MM.1S (cell line): ENCODE measurements around the gene RNPEP.

Experiments
- EZH2 ChIP-seq: fragments of 300-600 bp; sonication (generic); optimal IDR thresholded peaks from 2 replicates; pipeline ENCODE3; 2017; ENCODE audit warnings: low read depth, mild to moderate bottlenecking, antibody characterized with exemption, low read length, mixed read lengths
- EZH2phosphoT487 ChIP-seq: fragments of 300-600 bp; sonication (generic); IDR thresholded peaks from 2 replicates; pipeline ENCODE4 v1.6.1; 2018; ENCODE audit warnings: antibody characterized with exemption, low read length
- TF ChIP-seq, protein P1 (sequence below): fragments of 300-600 bp; sonication (generic); IDR thresholded peaks from 2 replicates; pipeline ENCODE4 v1.5.1; 2016; ENCODE audit warnings: antibody characterized with exemption, low read length, mixed read lengths

- TF ChIP-seq EZH2 (no peak), EZH2phosphoT487 (no peak)
- TF ChIP-seq, protein P1, sequence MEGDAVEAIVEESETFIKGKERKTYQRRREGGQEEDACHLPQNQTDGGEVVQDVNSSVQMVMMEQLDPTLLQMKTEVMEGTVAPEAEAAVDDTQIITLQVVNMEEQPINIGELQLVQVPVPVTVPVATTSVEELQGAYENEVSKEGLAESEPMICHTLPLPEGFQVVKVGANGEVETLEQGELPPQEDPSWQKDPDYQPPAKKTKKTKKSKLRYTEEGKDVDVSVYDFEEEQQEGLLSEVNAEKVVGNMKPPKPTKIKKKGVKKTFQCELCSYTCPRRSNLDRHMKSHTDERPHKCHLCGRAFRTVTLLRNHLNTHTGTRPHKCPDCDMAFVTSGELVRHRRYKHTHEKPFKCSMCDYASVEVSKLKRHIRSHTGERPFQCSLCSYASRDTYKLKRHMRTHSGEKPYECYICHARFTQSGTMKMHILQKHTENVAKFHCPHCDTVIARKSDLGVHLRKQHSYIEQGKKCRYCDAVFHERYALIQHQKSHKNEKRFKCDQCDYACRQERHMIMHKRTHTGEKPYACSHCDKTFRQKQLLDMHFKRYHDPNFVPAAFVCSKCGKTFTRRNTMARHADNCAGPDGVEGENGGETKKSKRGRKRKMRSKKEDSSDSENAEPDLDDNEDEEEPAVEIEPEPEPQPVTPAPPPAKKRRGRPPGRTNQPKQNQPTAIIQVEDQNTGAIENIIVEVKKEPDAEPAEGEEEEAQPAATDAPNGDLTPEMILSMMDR = no peak
Measured at GRCh38 chr1:202049129-202049528, 66.7 kb downstream of the RNPEP start.
